WTC11 (cell line): Measurements from ENCODE around the gene MICAL3. TPM values are rescaled to one million over a fixed set of nuclear protein-coding genes. Genes with fewer than 3 reads are reported as not detected.

Experiments used
- ATAC-seq: fragments of 200-7000 bp; cut with Tn5 transposase; 2 replicates; pipeline ENCODE4 v1.10.0; 2021; ENCODE audit warnings: mild to moderate bottlenecking, moderate library complexity
- CTCF ChIA-PET: fragments of 300-600 bp; sonication (Branson Sonifier 250); formaldehyde crosslinking; loops from one replicate; lab custom pipeline; 2021; ENCODE audit warnings: antibody characterized with exemption; lab: Charles Lee
- POLR2A ChIA-PET: fragments of 350-600 bp; sonication (Branson Sonifier 250); formaldehyde crosslinking; loops from one replicate; lab custom pipeline; 2021; ENCODE audit warnings: antibody characterized with exemption; lab: Charles Lee
- DNase-seq: peaks from one replicate; pipeline ENCODE4 v3.0.0; 2021; ENCODE audit warnings: low spot score
- H3K27ac Mint-ChIP-seq: 2 replicates; pipeline ENCODE4 v1.8.0; 2021; ENCODE audit warnings: mixed read lengths
- H3K27me3 Mint-ChIP-seq: 2 replicates; pipeline ENCODE4 v1.8.0; 2021; ENCODE audit warnings: low read depth, mild to moderate bottlenecking, moderate library complexity, mixed read lengths
- H3K36me3 Mint-ChIP-seq: 2 replicates; pipeline ENCODE4 v1.8.0; 2021; ENCODE audit warnings: mixed read lengths
- H3K4me1 Mint-ChIP-seq: 2 replicates; pipeline ENCODE4 v1.8.0; 2022; ENCODE audit warnings: mixed read lengths
- H3K4me3 Mint-ChIP-seq: 2 replicates; pipeline ENCODE4 v1.8.0; 2021; ENCODE audit warnings: mild to moderate bottlenecking, moderate library complexity, mixed read lengths
- H3K9me3 Mint-ChIP-seq: 2 replicates; pipeline ENCODE4 v1.8.0; 2021; ENCODE audit warnings: mixed read lengths
- ATF1 ChIP-seq: sonication (generic); formaldehyde crosslinking; IDR thresholded peaks from 2 replicates; pipeline ENCODE4 v1.8.1; 2023; ENCODE audit warnings: mild to moderate bottlenecking, moderate library complexity, missing genetic modification reagents
- FOXP1 ChIP-seq: sonication (generic); formaldehyde crosslinking; IDR thresholded peaks from 2 replicates; pipeline ENCODE4 v1.8.0; 2022; ENCODE audit warnings: missing genetic modification reagents, mild to moderate bottlenecking, moderate library complexity, borderline replicate concordance
- GTF2I ChIP-seq: fragments of 250-450 bp; sonication (Bioruptor Pico); conservative IDR thresholded peaks from 2 replicates; pipeline ENCODE4 v1.4.0; 2021; ENCODE audit warnings: mild to moderate bottlenecking
- MXD4 ChIP-seq: fragments of 250-450 bp; sonication (Bioruptor Pico); IDR thresholded peaks from 2 replicates; pipeline ENCODE4 v1.8.0; 2021; ENCODE audit warnings: mild to moderate bottlenecking, moderate library complexity, borderline replicate concordance
- MYBL2 ChIP-seq: sonication (generic); formaldehyde crosslinking; IDR thresholded peaks from 2 replicates; pipeline ENCODE4 v1.8.1; 2023; ENCODE audit warnings: mild to moderate bottlenecking, moderate library complexity, missing genetic modification reagents
- NFE2L1 ChIP-seq: sonication (generic); formaldehyde crosslinking; IDR thresholded peaks from 2 replicates; pipeline ENCODE4 v1.8.1; 2023; ENCODE audit warnings: missing genetic modification reagents
- NR1H2 ChIP-seq: sonication (generic); formaldehyde crosslinking; IDR thresholded peaks from 2 replicates; pipeline ENCODE4 v1.9.0; 2021; ENCODE audit warnings: mild to moderate bottlenecking, moderate library complexity, missing genetic modification reagents
- OVOL2 ChIP-seq: fragments of 250-450 bp; sonication (Bioruptor Pico); IDR thresholded peaks from 2 replicates; pipeline ENCODE4 v1.9.0; 2021; ENCODE audit warnings: mild to moderate bottlenecking, borderline replicate concordance
- SMAD3 ChIP-seq: sonication (generic); formaldehyde crosslinking; IDR thresholded peaks from 2 replicates; pipeline ENCODE4 v1.8.0; 2022; ENCODE audit warnings: missing genetic modification reagents, mild to moderate bottlenecking, borderline replicate concordance
- SOX15 ChIP-seq: fragments of 250-450 bp; sonication (Bioruptor Pico); IDR thresholded peaks from 2 replicates; pipeline ENCODE4 v1.9.0; 2021; ENCODE audit warnings: mild to moderate bottlenecking
- TEAD1 ChIP-seq: sonication (generic); formaldehyde crosslinking; IDR thresholded peaks from 2 replicates; pipeline ENCODE4 v1.8.0; 2022; ENCODE audit warnings: mild to moderate bottlenecking, missing genetic modification reagents
- TEAD4 ChIP-seq: sonication (generic); formaldehyde crosslinking; IDR thresholded peaks from 2 replicates; pipeline ENCODE4 v1.8.0; 2022; ENCODE audit warnings: mild to moderate bottlenecking, missing genetic modification reagents
- total RNA-seq: library from RNA; stranded (reverse); gene quantifications from 3 replicates; pipeline ENCODE4 v1.2.3, GENCODE V29; 2021
- TF ChIP-seq, protein P1 (sequence below): sonication (generic); formaldehyde crosslinking; IDR thresholded peaks from 2 replicates; pipeline ENCODE4 v1.8.0; 2022; ENCODE audit warnings: mild to moderate bottlenecking, missing genetic modification reagents
- TF ChIP-seq, protein P2 (sequence below): sonication (generic); formaldehyde crosslinking; IDR thresholded peaks from 2 replicates; pipeline ENCODE4 v1.8.1; 2023; ENCODE audit warnings: mild to moderate bottlenecking, missing genetic modification reagents
- TF ChIP-seq, protein P3 (sequence below): sonication (generic); formaldehyde crosslinking; IDR thresholded peaks from 2 replicates; pipeline ENCODE4 v1.8.1; 2023; ENCODE audit warnings: mild to moderate bottlenecking, moderate library complexity, missing genetic modification reagents
- TF ChIP-seq, protein P4 (sequence below): sonication (generic); formaldehyde crosslinking; IDR thresholded peaks from 2 replicates; pipeline ENCODE4 v1.8.0; 2022; ENCODE audit warnings: mild to moderate bottlenecking, missing genetic modification reagents
- TF ChIP-seq, protein P5 (sequence below): fragments of 250-450 bp; sonication (Bioruptor Pico); IDR thresholded peaks from 2 replicates; pipeline ENCODE4 v2.1.2; 2022; ENCODE audit warnings: mild to moderate bottlenecking, moderate library complexity
- TF ChIP-seq, protein P6 (sequence below): sonication (generic); formaldehyde crosslinking; IDR thresholded peaks from 2 replicates; pipeline ENCODE4 v1.8.1; 2023; ENCODE audit warnings: mild to moderate bottlenecking, missing genetic modification reagents, moderate library complexity
- TF ChIP-seq, protein P7 (sequence below): sonication (generic); formaldehyde crosslinking; IDR thresholded peaks from 2 replicates; pipeline ENCODE4 v1.8.0; 2023; ENCODE audit warnings: missing genetic modification reagents
- TF ChIP-seq, protein P8 (sequence below): sonication (generic); formaldehyde crosslinking; IDR thresholded peaks from 2 replicates; pipeline ENCODE4 v1.8.0; 2023; ENCODE audit warnings: mild to moderate bottlenecking, missing genetic modification reagents
- TF ChIP-seq, protein P9 (sequence below): sonication (generic); formaldehyde crosslinking; IDR thresholded peaks from 2 replicates; pipeline ENCODE4 v1.8.1; 2023; ENCODE audit warnings: mild to moderate bottlenecking, missing genetic modification reagents, moderate library complexity

The MICAL3 gene
- total RNA-seq, 1 experiment from 2014 or later: 41.2 TPM

DNA sequence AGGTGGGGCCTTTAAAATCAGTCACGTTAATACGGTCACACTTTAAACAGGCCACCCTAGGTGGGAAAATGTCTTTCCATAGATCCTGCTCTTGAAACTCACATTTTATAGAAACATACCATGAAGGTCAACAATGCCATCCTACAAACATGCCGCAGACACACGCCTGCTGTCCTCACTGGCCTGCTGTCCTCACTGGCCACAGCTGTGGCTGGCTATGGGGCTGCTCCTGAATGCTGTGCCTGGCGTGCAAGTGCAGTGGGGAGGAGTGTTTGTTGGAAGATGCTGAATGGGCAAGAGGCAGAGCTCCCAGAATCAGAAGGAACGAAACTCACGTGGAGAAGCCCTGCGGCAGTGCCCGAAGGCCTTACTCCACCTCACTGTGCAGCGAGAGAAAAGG lies 143.9 kb downstream of the MICAL3 start:
- POLR2A ChIA-PET: no interaction called here
- Mint-ChIP-seq H3K36me3 (peaks cover 27% of the 10 kb centered on the region), H3K27me3 (peaks cover 68% of the 10 kb centered on the region), H3K27ac (no peak overlapping the region), H3K4me1 (no peaks in the 10 kb centered on the region), H3K4me3 (no peak overlapping the region), H3K9me3 (no peaks in the 10 kb centered on the region)
- DNase-seq (no peak), ATAC-seq (no peak)
- TF ChIP-seq MXD4 (CRISPR knock-in tag): no peak
- TF ChIP-seq, protein P1, sequence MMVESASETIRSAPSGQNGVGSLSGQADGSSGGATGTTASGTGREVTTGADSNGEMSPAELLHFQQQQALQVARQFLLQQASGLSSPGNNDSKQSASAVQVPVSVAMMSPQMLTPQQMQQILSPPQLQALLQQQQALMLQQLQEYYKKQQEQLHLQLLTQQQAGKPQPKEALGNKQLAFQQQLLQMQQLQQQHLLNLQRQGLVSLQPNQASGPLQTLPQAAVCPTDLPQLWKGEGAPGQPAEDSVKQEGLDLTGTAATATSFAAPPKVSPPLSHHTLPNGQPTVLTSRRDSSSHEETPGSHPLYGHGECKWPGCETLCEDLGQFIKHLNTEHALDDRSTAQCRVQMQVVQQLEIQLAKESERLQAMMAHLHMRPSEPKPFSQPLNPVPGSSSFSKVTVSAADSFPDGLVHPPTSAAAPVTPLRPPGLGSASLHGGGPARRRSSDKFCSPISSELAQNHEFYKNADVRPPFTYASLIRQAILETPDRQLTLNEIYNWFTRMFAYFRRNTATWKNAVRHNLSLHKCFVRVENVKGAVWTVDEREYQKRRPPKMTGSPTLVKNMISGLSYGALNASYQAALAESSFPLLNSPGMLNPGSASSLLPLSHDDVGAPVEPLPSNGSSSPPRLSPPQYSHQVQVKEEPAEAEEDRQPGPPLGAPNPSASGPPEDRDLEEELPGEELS (CRISPR knock-in tag): no peak
- TF ChIP-seq FOXP1 (CRISPR knock-in tag): no peak
- TF ChIP-seq, protein P2, sequence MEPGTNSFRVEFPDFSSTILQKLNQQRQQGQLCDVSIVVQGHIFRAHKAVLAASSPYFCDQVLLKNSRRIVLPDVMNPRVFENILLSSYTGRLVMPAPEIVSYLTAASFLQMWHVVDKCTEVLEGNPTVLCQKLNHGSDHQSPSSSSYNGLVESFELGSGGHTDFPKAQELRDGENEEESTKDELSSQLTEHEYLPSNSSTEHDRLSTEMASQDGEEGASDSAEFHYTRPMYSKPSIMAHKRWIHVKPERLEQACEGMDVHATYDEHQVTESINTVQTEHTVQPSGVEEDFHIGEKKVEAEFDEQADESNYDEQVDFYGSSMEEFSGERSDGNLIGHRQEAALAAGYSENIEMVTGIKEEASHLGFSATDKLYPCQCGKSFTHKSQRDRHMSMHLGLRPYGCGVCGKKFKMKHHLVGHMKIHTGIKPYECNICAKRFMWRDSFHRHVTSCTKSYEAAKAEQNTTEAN: no peak
- no peak for TF ChIP-seq MYBL2
- no peak for TF ChIP-seq ATF1
- TF ChIP-seq, protein P3, sequence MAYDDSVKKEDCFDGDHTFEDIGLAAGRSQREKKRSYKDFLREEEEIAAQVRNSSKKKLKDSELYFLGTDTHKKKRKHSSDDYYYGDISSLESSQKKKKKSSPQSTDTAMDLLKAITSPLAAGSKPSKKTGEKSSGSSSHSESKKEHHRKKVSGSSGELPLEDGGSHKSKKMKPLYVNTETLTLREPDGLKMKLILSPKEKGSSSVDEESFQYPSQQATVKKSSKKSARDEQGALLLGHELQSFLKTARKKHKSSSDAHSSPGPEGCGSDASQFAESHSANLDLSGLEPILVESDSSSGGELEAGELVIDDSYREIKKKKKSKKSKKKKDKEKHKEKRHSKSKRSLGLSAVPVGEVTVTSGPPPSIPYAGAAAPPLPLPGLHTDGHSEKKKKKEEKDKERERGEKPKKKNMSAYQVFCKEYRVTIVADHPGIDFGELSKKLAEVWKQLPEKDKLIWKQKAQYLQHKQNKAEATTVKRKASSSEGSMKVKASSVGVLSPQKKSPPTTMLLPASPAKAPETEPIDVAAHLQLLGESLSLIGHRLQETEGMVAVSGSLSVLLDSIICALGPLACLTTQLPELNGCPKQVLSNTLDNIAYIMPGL (CRISPR knock-in tag): no peak
- TF ChIP-seq GTF2I (CRISPR knock-in tag): no peak
- TF ChIP-seq, protein P4, sequence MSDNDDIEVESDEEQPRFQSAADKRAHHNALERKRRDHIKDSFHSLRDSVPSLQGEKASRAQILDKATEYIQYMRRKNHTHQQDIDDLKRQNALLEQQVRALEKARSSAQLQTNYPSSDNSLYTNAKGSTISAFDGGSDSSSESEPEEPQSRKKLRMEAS (CRISPR knock-in tag): no peak
- no peak for TF ChIP-seq TEAD1 (CRISPR knock-in tag)
- no peak for TF ChIP-seq SMAD3 (CRISPR knock-in tag)
- TF ChIP-seq, protein P5, sequence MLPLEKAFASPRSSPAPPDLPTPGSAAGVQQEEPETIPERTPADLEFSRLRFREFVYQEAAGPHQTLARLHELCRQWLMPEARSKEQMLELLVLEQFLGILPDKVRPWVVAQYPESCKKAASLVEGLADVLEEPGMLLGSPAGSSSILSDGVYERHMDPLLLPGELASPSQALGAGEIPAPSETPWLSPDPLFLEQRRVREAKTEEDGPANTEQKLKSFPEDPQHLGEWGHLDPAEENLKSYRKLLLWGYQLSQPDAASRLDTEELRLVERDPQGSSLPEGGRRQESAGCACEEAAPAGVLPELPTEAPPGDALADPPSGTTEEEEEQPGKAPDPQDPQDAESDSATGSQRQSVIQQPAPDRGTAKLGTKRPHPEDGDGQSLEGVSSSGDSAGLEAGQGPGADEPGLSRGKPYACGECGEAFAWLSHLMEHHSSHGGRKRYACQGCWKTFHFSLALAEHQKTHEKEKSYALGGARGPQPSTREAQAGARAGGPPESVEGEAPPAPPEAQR (CRISPR knock-in tag): no peak
- CTCF ChIA-PET: interaction anchor here (1.9 kb wide), 1 partner anchor 196 kb away, joined by 4 read pairs; no protein-coding TSS in a partner anchor

DNA sequence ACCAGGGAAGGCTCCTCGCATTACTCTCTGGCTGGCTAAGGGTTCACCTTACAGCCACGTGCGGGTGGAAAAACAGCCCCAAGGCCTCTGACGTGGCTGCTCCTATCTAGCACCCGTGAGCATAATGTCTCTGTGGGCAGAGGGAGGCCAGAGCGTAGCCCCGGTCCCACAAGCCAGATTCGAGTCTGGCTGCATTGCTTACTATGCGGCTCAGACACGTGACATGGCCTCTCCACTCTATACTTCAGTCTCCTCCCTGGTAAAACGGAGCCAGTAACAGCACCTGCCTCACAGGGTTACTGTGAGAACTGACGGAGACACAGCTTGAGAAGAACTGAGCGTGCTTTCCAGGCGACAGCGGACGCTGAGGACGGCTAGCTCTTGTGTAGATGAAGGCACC lies 144.3 kb downstream of the MICAL3 start:
- DNase-seq (no peak), ATAC-seq (no peak)
- Mint-ChIP-seq H3K27ac (no peak overlapping the region), H3K4me1 (no peaks in the 10 kb centered on the region), H3K9me3 (no peaks in the 10 kb centered on the region), H3K4me3 (no peak overlapping the region), H3K36me3 (peaks cover 22% of the 10 kb centered on the region), H3K27me3 (peaks cover 72% of the 10 kb centered on the region)
- POLR2A ChIA-PET: no interaction called here
- CTCF ChIA-PET: interaction anchor here (1.9 kb wide), 1 partner anchor 196 kb away, joined by 4 read pairs; no protein-coding TSS in a partner anchor
- TF ChIP-seq SOX15 (CRISPR knock-in tag): no peak
- TF ChIP-seq NR1H2 (CRISPR knock-in tag): no peak
- TF ChIP-seq, protein P6, sequence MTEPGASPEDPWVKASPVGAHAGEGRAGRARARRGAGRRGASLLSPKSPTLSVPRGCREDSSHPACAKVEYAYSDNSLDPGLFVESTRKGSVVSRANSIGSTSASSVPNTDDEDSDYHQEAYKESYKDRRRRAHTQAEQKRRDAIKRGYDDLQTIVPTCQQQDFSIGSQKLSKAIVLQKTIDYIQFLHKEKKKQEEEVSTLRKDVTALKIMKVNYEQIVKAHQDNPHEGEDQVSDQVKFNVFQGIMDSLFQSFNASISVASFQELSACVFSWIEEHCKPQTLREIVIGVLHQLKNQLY (CRISPR knock-in tag): no peak
- no peak for TF ChIP-seq TEAD4 (CRISPR knock-in tag)
- TF ChIP-seq NFE2L1 (CRISPR knock-in tag): no peak
- TF ChIP-seq, protein P7, sequence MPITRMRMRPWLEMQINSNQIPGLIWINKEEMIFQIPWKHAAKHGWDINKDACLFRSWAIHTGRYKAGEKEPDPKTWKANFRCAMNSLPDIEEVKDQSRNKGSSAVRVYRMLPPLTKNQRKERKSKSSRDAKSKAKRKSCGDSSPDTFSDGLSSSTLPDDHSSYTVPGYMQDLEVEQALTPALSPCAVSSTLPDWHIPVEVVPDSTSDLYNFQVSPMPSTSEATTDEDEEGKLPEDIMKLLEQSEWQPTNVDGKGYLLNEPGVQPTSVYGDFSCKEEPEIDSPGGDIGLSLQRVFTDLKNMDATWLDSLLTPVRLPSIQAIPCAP: no peak
- TF ChIP-seq, protein P8, sequence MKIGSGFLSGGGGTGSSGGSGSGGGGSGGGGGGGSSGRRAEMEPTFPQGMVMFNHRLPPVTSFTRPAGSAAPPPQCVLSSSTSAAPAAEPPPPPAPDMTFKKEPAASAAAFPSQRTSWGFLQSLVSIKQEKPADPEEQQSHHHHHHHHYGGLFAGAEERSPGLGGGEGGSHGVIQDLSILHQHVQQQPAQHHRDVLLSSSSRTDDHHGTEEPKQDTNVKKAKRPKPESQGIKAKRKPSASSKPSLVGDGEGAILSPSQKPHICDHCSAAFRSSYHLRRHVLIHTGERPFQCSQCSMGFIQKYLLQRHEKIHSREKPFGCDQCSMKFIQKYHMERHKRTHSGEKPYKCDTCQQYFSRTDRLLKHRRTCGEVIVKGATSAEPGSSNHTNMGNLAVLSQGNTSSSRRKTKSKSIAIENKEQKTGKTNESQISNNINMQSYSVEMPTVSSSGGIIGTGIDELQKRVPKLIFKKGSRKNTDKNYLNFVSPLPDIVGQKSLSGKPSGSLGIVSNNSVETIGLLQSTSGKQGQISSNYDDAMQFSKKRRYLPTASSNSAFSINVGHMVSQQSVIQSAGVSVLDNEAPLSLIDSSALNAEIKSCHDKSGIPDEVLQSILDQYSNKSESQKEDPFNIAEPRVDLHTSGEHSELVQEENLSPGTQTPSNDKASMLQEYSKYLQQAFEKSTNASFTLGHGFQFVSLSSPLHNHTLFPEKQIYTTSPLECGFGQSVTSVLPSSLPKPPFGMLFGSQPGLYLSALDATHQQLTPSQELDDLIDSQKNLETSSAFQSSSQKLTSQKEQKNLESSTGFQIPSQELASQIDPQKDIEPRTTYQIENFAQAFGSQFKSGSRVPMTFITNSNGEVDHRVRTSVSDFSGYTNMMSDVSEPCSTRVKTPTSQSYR: no peak
- TF ChIP-seq, protein P3 (CRISPR knock-in tag): no peak
- TF ChIP-seq OVOL2 (CRISPR knock-in tag): no peak
- TF ChIP-seq, protein P9, sequence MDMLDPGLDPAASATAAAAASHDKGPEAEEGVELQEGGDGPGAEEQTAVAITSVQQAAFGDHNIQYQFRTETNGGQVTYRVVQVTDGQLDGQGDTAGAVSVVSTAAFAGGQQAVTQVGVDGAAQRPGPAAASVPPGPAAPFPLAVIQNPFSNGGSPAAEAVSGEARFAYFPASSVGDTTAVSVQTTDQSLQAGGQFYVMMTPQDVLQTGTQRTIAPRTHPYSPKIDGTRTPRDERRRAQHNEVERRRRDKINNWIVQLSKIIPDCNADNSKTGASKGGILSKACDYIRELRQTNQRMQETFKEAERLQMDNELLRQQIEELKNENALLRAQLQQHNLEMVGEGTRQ: no peak
